Posterior cingulate gyrus (tissue), 11 donors: ENCODE data around the gene RPS27.
"Not testable (repeated sequence)": the region's sequence is repeated elsewhere in the genome, so short reads cannot be mapped to it uniquely, and the experiment has no call there.

Experiments used
- DNase-seq, 10 donors: peaks; one replicate each; pipeline versions ENCODE4 v3.0.0 to v3.0.0-alpha.2; 2020 to 2021; ENCODE audit warnings: mixed read lengths in 3 of 10
- intact Hi-C: fragments of 100-400 bp; cut with DNase I; formaldehyde crosslinking; loops from one replicate; pipeline ENCODE4 v1.15.1; 2023

The RPS27 gene

DNA sequence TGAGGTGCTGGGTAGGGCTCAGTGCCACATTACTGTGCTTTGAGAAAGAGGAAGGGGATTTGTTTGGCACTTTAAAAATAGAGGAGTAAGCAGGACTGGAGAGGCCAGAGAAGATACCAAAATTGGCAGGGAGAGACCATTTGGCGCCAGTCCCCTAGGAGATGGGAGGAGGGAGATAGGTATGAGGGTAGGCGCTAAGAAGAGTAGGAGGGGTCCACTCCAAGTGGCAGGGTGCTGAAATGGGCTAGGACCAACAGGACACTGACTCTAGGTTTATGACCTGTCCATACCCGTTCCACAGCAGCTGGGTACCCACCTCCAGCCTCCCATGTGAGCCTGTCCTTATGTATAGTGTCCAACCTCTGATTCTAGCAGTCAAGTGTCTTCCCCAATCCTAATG, 31.1 kb upstream of the RPS27 start:
- DNase-seq = peak in 1 of 10 donors; percentile 32
- intact Hi-C loops = no loop called here

DNA sequence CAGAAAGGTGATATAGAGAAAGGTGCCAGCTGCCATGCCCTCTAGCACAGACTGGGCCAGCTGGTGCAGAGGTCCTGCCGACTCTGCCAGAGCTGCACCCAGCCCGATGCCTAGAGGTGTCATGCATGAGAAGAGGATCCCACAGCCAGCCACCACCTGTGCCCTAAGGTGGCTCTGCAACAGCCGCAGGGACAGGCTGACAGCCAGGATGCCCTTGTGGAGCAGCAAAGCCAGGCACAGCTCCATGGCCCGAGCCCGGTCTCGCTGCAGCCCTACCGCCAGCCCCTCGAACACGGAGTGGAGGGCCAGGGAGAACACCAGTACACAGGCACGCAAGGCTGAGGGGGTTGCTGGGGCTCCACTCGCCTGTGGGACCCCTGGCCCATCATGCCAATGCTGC, 30.4 kb upstream of the RPS27 start:
- intact Hi-C loops = no loop called here
- DNase-seq = peak in 1 of 10 donors; percentile 79

DNA sequence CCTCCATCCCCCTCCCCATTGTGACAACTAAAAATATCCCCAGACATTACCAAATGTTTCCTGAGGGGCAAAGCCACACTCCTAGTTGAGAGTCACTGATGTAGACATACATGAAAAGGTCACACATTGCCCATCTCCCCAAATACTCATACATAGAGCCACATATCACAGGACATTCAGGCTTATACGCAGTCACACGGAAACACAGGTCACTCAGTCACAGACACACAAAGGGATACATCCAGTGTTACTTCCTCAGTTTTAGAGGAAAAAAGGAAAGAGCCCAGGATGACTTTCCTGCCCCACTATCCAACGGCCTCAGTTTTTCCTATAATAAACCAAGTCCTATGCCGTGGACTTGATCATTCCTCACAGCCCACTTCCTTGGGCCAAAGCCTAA, 29.1 kb upstream of the RPS27 start:
- no peak for DNase-seq
- intact Hi-C loops = no loop called here

DNA sequence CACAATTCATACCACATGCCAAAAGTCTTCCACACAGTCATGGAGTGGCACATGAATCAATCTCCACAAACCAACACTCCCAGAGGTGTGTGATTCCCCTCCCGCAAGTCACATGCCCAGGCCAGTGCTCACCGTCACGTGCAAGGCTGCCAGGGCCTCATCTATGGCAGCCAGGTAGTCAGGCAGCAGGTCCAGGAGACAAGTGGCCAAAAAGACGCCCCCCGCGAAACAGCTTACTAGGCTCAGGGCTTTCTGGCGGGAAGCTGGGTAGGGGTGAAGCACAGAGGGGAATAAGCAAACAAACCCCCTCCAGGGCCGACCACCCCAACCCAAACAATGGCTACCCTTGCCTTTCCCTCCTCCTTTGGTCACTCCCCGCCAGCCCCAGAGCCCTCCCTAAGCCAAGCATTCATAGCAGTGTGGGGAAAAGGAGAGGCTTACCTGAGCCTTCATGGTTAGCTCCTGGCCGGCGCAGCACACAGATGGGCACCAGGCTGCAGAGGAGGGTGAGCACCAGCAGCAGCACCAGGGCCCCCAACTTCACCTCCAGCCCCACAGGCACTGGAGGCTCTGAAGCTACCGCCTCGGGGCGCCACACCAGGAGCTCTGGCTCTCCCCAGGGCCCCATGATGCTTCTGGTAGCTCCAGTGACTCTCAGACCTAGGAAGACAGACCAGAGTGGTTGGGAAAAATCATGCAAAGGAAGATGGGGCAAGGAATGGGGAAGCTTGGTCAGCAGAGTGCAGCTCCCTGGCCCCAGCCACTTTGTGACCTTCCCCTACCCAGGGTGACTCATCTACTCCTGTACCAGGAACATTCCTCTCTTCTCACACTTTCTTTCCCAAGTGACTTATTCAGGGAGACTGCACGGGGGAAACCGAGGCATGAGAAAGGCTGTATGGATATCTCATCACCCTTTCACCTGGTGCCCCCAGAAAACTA, 28.2 kb upstream of the RPS27 start:
- peak in 1 of 10 donors; percentile 83 for DNase-seq
- intact Hi-C loops = no loop called here

DNA sequence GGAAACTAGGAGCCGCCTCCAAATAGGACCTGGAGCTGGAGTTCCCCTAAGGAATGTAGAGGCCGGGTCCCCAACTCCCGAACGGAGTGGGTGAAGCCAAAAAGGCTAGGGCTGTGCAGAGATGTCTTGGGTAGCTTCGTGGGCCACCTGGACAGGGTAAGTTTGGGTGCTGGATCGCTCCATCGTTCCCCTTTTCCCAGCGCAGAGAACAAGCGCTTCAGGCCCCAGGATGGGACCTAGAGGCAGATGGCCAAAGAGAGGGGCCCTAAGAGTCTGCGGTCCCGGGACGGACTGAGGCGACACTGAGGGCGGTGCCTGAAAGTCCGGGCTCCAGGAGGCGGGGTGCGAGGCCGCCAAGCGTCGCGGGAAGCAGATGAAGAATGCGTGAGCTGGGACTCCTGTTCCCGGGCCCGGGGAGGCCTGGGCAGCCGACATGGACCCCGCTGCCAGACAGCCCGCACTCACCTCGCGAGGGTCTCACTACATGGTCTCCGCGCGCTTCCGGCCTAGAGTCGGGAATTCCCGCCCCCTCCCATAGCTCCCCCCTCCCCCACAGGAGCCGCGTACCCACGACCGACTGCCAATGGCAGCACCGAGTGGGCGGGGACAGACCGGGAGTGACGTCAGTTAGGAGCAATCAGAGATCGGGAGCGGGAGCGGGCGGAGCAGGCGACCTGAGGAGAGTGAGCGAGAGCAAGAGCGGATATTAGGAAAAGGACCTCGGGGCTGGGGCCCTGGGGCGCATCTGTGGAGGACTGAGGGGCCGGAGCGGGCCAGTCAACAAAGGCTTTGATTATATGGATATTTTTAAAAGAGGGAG, 27.3 kb upstream of the RPS27 start, which contains the start of gene SLC39A1:
Gene SLC39A1, minus strand, starts transcription at position 508 of the 820 bp plus-strand sequence. CDS start 822 bp downstream, outside the sequence.
- peak; percentile 96 to 100 (median 99) for DNase-seq
- intact Hi-C loops = no loop called here

DNA sequence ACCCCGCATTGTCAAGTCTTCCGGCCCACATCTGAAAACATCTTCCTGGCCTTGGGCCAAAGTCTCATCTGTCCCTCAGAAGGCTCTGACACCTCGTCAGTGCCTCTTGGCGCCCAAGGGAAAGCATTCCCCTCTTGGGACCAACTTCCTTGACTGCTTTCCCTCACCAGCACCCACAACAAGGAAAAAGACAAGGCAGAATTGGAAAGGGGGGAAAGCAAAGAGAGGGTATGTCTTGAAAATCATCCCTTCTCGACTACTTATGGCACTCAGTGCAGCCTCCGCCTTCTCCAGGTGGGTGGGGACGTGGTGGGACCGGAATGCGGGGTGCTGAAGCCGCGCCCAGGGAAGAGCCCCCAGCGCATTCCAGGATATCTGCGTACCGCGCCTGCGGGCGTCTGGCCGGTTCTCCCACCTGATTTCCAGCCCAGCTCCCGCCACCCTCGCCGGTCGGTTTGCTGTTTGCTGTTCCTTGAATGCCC, 26.7 kb upstream of the RPS27 start:
- intact Hi-C loops = no loop called here
- peak in 3 of 10 donors; percentile 10 to 86 (median 80) for DNase-seq

DNA sequence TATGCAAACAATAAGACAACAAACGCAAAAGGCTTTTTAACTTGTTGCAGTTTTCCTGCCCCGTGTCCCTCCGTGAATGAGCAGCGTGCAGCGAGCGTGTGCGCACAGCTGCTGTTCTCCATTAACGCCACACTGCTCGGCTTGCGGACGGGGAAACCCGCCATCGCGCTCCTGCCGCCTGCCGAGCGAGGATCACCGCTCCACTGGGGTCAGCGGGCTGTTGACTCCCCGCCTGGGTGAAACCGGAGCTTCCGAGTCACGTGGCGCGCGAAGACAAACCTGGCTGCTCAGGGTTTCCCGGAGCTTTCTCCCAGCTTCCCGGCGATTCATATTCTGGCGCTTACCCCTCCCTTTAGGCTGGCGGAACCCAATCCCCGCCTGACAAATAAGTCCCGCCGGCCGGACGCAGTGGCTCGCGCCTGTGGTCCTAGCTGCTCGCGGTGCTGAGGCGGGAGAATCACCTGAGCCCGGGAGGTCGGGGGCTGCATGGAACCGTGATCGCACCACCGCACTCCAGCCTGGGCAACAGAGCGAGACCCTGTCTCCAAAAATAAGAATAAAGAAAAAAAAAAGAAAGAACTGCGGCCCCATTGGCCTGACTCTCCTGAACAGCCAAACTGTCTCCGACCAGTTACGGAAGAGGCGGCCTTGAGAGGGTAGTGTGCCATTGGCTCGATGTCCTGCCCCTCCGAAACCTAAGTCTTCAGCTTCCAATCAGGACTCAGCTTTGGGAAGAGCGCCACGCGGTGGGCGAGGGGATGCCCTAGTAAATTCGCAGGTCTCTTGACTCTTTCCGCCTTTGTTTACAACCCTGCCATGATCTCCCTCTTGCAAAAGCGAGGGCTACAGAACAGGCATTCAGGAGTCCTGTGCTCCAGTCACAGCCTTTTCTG, 23.2 kb upstream of the RPS27 start, which contains the start of gene CREB3L4:
Gene CREB3L4, plus strand, starts transcription at position 796 of the 893 bp plus-strand sequence. CDS start 624 bp downstream, outside the sequence.
- intact Hi-C loops = no loop called here
- DNase-seq = peak; percentile 82 to 99 (median 90)

DNA sequence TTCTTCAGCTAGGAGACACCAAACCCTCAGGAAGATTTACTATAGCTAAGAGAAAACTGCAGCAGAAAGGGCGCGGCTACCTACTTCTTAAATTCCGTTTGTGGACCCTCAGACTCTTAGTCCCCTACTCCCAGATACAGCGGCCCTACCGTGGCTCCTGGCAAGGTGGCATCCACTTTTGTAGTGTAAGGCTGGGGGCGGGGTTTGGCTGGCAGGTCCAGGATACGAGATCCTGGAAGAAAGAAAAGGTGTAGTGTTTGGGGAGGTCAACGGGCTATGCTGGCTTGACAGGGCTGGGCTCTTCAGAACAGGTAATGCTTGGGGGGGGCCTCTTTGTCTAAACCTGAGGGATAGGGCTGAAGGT, 22.6 kb upstream of the RPS27 start:
- DNase-seq = peak in 2 of 10 donors; percentile 36 to 70
- intact Hi-C loops = no loop called here

DNA sequence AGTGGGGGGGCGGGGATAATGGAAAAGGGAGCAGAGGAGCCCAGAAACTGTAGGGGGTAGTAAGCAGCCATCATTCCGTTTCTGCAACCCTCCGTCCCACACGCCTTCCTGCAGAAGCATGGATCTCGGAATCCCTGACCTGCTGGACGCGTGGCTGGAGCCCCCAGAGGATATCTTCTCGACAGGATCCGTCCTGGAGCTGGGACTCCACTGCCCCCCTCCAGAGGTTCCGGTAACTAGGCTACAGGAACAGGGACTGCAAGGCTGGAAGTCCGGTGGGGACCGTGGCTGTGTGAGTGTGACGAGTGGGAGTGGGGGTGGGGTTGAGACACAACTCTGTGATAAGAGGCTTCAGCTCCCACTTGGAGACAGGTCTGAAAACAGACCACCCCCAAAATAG, 22.2 kb upstream of the RPS27 start:
- intact Hi-C loops = no loop called here
- peak in 1 of 10 donors; percentile 80 for DNase-seq

DNA sequence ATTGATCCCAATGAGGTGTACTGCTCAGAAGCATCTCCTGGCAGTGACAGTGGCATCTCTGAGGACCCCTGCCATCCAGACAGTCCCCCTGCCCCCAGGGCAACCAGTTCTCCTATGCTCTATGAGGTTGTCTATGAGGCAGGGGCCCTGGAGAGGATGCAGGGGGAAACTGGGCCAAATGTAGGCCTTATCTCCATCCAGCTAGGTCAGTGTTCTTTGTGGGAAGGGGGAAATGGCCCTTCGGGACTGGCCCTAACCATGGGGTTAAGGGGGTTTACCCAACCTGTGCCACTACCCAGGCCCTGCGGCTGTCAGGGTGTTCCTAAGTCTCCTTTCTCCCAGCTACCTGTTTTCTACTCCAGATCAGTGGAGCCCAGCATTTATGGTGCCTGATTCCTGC, 21.6 kb upstream of the RPS27 start:
- intact Hi-C loops = no loop called here
- DNase-seq = peak in 1 of 10 donors; percentile 21

DNA sequence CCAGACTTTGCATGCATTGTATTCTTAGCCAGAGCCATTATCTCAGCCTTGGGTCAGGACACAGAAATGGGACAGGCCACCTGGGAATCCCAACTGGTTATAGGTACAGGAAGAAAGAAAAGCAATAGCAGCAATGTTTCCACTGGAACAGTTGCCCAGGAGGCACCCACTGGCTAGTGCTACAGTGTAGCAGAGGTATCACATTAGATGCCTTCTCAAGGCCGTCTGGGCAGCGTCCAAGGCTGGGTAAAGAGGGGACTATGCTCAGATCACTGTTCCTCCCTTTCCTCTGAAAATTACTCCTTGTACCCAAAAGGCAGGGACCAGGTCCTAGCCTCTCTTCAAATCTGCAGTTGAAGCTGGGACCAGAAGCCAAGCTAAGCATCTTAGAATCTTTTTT, 20.2 kb upstream of the RPS27 start:
- intact Hi-C loops = no loop called here
- DNase-seq = peak in 1 of 10 donors; percentile 43

DNA sequence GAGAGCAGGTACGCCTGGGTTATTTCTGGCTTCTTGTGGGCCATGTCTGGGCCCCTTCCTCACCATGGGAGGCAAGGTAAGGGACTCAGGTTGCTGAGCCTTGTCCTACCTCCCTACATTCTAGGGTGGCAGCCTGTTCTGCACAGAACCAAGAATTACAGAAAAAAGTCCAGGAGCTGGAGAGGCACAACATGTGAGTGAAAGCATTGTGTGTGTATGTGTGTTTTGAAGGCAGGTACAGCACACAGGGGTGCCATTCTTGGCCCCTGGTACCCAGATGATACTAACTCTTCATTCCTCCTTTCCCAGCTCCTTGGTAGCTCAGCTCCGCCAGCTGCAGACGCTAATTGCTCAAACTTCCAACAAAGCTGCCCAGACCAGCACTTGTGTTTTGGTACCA, 17.5 kb upstream of the RPS27 start:
- intact Hi-C loops = no loop called here

DNA sequence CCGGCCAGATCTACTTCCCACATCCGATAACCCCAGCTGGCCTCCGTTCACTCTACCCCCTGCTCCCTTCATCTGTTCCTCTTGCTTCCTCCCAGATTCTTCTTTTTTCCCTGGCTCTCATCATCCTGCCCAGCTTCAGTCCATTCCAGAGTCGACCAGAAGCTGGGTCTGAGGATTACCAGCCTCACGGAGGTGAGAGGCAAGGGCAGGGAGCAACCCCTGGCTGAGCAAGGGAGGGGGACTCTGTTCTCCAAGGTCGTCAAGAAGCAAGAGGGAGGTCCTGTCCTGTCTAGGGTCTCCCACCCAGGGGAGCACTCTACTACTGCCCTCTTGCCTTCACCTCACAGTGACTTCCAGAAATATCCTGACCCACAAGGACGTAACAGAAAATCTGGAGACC, 17.0 kb upstream of the RPS27 start:
- intact Hi-C loops = no loop called here
- no peak for DNase-seq

More for the DNA sequence above, 17.5 kb upstream of the RPS27 start:
- DNase-seq = peak in 1 of 10 donors; percentile 4

DNA sequence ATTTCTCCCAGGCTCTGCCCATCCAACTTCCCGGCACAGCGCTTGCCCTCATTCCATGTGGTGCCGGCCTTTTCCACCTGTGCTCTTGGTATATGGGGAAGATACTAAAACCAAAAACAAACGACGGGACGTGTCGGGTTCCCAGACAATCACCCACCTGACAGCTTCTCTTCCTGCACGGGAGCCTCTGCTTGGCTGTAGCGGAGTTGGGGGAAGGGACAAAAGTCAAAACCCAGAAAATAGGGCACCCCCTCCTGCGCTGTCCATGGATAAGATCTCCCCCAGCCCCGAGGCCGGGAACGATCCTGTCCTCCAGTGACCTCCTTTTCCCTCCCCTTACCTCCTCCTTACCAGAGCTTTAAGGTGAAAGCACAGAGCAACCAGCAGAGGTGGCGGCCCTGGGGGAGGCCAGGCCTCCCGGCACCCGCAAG, 13.7 kb upstream of the RPS27 start:
- peak in 1 of 10 donors; percentile 47 for DNase-seq
- intact Hi-C loops = no loop called here

DNA sequence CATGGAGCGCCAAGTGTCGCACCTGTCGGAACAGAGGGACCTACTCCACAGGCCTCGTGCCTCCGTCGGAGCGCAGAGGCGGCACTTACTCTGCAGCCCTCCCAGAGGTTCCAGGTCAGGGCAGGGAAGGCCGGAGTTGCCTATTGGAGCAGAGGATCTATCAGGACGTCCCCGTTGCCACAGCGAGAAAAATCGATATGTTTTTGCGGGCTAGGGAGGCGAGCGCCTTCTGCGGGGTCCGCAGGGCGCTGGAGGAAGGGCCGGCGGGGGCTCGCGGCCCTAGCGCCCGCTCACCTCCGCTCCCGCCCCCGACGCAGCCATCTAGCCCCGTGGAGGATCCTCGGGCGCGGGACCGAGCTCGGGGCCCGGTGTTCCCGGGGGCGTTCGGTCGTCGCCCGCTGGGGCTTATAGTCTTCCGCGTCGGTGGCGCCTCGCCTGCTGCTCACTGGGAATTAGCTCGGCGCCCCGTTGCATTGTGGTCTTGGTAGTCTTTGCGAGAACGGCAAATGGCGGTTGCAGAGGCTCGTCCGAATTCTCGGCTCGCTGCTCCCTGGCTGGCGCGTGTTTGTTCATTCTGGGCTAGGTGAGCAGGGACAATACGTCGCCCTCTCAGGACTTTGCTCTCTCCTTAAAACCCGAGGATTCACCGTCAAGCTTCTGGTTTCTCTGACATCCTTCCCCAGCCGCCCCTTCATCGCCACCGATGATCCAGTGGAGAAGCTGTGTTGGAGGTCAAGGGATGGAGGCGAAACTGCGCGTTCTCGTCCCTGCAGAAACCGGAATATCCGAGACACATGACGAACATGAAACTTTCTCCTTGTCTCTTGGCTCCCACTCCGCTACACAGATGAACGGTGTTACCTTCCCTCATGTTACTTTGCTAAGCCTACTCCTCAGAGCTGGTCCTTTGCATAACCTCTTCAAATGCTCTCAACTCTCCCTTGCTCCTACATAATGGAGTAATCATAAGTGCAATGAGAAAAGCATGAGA, 13.0 kb upstream of the RPS27 start, which contains the start of gene JTB:
Gene JTB, minus strand, starts transcription at position 425 of the 991 bp plus-strand sequence. Its CDS starts 422 bp downstream, at position 3.
- peak; percentile 83 to 98 (median 90) for DNase-seq
- intact Hi-C loops = no loop called here

DNA sequence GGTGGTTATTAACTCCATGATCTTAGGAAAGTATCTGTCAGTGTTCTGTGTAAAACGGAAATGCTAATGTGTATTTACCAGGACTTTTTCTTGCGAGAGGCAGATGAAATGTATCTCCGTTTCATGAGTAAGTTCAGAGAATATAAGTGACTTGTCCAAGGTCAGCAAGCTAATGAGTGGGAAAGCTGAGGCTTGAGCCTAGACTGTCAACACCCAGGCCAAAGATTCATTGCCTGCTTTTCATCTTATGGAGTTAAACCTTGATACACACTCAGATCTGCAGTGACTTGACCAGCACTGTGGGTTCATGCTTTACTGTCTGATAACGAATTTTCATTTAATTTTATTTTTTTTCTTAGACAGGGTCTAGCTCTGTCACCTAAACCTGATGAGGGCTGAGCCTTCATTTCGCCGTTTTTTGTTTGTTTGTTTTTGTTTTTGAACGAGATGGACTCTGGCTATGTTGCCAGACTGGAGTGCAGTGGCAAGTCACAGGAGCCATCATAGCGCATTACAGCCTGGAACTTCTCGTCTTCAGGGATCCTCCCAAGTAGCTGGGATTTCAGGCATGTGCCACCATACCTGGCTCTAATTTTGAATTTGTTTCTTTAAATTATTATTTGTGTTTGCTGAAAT, 12.2 kb upstream of the RPS27 start:
- peak in 1 of 10 donors; percentile 7 for DNase-seq
- intact Hi-C loops = no loop called here

DNA sequence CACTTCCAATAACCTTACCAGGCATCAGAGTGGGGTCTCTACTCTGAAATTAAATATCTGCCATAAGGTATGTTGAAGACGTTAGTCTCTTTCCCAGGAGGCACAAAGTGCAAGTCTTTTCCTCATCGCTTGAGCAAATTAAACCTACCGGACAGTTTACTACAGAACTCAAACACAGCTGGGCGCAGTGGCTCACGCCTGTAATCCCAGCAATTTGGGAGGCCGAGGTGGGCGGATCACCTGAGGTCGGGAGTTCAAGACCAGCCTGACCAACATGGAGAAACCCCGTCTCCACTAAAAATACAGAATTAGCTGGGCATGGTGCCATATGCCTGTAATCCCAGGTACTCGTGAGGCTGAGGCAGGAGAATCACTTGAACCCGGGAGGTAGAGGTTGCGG, 11.5 kb upstream of the RPS27 start:
- DNase-seq = peak in 1 of 10 donors; percentile 13
- intact Hi-C loops = not testable (repeated sequence)

DNA sequence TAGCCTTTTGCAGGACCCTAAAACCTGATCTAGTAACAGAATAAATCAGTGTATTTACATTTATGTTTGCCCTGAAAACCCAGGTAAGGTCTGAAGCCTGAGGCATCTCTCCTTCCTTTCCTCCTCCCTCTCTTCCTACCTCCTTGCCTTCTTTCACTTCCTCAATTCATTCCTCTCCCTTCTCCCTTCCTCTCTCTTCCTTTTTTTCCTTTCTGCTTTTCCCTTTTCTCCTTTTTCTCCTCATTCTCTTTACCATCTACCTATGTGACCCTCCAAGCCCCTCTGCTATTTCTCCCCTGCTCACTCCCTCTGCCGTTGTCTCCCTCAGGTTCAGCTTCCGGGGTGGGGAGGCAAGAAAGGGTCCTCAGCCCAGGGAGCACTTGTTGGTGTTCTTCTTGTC, 8.8 kb upstream of the RPS27 start:
- intact Hi-C loops = not testable (repeated sequence)

More for the DNA sequence above, 8.8 kb upstream of the RPS27 start:
- DNase-seq = peak in 2 of 10 donors; percentile 17 to 33
